ENCODE measurements around the gene TEKT2. TPM values are rescaled to one million over a fixed set of nuclear protein-coding genes. Genes with fewer than 3 reads are reported as not detected.

The TEKT2 gene
- total RNA-seq, result under 1 TPM in 1 of 4 donors, not detected in 3; 0.33 TPM
- polyA plus RNA-seq, result under 1 TPM in 1 of 3 donors, not detected in 2; 0.19 TPM

- intact Hi-C loops (cut with DNase I), result no loop called here
These were observed at the start of gene TEKT2 for GRCh38 chr1:36083635-36084496. TSS of gene TEKT2 (plus strand) at chr1:36084094. CDS start at chr1:36084922, 828 bp downstream.

GRCh38 chr1:36034692-36035091, 49.2 kb upstream of the TEKT2 start:
- Histone ChIP-seq H3K27ac (no peak overlapping the region), H3K9me3 (no peaks in the 10 kb centered on the region), H3K27me3 (no peaks in the 10 kb centered on the region), H3K4me3 (no peak overlapping the region), H3K4me1 (no peaks in the 10 kb centered on the region), H3K36me3 (peaks cover 0 to 59% (median 2%) of the 10 kb centered on the region in 4 donors)
- intact Hi-C loops (cut with DNase I), result no loop called here
- DNase-seq, result no peak
- TF ChIP-seq EP300 (IDR thresholded peaks at IDR 0.05) (no peak), POLR2AphosphoS5 (IDR thresholded peaks at IDR 0.05) (no peak), POLR2A (IDR thresholded peaks at IDR 0.05) (no peak)
- TF ChIP-seq, protein P1, sequence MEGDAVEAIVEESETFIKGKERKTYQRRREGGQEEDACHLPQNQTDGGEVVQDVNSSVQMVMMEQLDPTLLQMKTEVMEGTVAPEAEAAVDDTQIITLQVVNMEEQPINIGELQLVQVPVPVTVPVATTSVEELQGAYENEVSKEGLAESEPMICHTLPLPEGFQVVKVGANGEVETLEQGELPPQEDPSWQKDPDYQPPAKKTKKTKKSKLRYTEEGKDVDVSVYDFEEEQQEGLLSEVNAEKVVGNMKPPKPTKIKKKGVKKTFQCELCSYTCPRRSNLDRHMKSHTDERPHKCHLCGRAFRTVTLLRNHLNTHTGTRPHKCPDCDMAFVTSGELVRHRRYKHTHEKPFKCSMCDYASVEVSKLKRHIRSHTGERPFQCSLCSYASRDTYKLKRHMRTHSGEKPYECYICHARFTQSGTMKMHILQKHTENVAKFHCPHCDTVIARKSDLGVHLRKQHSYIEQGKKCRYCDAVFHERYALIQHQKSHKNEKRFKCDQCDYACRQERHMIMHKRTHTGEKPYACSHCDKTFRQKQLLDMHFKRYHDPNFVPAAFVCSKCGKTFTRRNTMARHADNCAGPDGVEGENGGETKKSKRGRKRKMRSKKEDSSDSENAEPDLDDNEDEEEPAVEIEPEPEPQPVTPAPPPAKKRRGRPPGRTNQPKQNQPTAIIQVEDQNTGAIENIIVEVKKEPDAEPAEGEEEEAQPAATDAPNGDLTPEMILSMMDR (IDR thresholded peaks at IDR 0.05), result no peak

More at GRCh38 chr1:36083635-36084496, at the start of gene TEKT2:
- no peak for TF ChIP-seq POLR2AphosphoS5 (IDR thresholded peaks at IDR 0.05)
- TF ChIP-seq POLR2A (IDR thresholded peaks at IDR 0.05), result no peak
- TF ChIP-seq, protein P1 (IDR thresholded peaks at IDR 0.05), result no peak
- no peak for TF ChIP-seq EP300 (IDR thresholded peaks at IDR 0.05)
- peak; percentile 69 for DNase-seq
- Histone ChIP-seq H3K4me1 (peaks cover 0 to 21% (median 19%) of the 10 kb centered on the region in 4 donors), H3K27me3 (peaks cover 0 to 12% (median 0%) of the 10 kb centered on the region in 3 donors), H3K27ac (peak within 1 kb of the TSS in 1 of 4 donors; percentile 49), H3K9me3 (no peaks in the 10 kb centered on the region), H3K36me3 (no peaks in the 10 kb centered on the region), H3K4me3 (peak within 1 kb of the TSS; percentile 39 to 56 (median 50))
- 14% methylated on average over 58 to 59 of the region's 59 CpGs for WGBS, 2 donors

- TF ChIP-seq, protein P1 (IDR thresholded peaks at IDR 0.05), result no peak
- TF ChIP-seq EP300 (IDR thresholded peaks at IDR 0.05) (no peak), POLR2AphosphoS5 (IDR thresholded peaks at IDR 0.05) (no peak), POLR2A (IDR thresholded peaks at IDR 0.05) (no peak)
- 85 to 93% methylated on average over 3 of the region's 3 CpGs for WGBS, 2 donors
- H3K27me3 ChIP-seq, result no peaks in the 10 kb centered on the region
- no peak overlapping the region for H3K27ac ChIP-seq
- no peak overlapping the region for H3K4me3 ChIP-seq
- no peaks in the 10 kb centered on the region for H3K4me1 ChIP-seq
- intact Hi-C loops (cut with DNase I), result no loop called here
- no peak for DNase-seq
- peaks cover 0 to 60% (median 3%) of the 10 kb centered on the region in 4 donors for H3K36me3 ChIP-seq
- H3K9me3 ChIP-seq, result no peaks in the 10 kb centered on the region
These were observed 48.7 kb upstream of the TEKT2 start for GRCh38 chr1:36035154-36035553.

DNA sequence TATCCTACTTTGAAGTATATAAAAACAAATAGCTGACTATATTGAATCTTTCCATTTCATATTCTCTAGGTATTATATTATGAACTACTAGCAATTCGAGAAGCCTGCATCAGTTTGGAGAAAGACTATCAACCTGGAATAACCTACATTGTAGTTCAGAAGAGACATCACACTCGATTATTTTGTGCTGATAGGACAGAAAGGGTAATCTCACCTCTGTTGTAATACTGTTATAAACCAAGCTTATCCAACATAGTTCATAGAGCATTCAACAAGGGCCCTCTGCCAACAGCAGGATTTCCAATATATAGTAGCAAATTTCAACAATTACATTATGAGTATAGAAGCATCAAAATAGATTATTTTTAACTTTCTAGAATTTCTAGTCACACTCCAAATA, 43.7 kb upstream of the TEKT2 start:
- no peaks in the 10 kb centered on the region for H3K27me3 ChIP-seq
- DNase-seq, result no peak
- H3K36me3 ChIP-seq, result peaks cover 4 to 79% (median 10%) of the 10 kb centered on the region in 4 donors
- no peak overlapping the region for H3K27ac ChIP-seq
- TF ChIP-seq POLR2A (IDR thresholded peaks at IDR 0.05) (no peak), EP300 (IDR thresholded peaks at IDR 0.05) (no peak), POLR2AphosphoS5 (IDR thresholded peaks at IDR 0.05) (no peak)
- TF ChIP-seq, protein P1 (IDR thresholded peaks at IDR 0.05), result no peak
- no peak overlapping the region for H3K4me3 ChIP-seq
- 77 to 90% methylated on average over 2 of the region's 2 CpGs for WGBS, 2 donors
- no peaks in the 10 kb centered on the region for H3K9me3 ChIP-seq
- no peaks in the 10 kb centered on the region for H3K4me1 ChIP-seq
- intact Hi-C loops (cut with DNase I), result no loop called here
